Hematopoietic multipotent progenitor cell treated with erythropoietin and hydrocortisone succinate and interleukin-3 and kit ligand, for 6 days (in vitro differentiated cells): Measurements from ENCODE around the gene MICALL1.

Experiments used
- DNase-seq: peaks from one replicate; pipeline ENCODE4 v3.0.0-alpha.2; 2015

Gene MICALL1, protein sequence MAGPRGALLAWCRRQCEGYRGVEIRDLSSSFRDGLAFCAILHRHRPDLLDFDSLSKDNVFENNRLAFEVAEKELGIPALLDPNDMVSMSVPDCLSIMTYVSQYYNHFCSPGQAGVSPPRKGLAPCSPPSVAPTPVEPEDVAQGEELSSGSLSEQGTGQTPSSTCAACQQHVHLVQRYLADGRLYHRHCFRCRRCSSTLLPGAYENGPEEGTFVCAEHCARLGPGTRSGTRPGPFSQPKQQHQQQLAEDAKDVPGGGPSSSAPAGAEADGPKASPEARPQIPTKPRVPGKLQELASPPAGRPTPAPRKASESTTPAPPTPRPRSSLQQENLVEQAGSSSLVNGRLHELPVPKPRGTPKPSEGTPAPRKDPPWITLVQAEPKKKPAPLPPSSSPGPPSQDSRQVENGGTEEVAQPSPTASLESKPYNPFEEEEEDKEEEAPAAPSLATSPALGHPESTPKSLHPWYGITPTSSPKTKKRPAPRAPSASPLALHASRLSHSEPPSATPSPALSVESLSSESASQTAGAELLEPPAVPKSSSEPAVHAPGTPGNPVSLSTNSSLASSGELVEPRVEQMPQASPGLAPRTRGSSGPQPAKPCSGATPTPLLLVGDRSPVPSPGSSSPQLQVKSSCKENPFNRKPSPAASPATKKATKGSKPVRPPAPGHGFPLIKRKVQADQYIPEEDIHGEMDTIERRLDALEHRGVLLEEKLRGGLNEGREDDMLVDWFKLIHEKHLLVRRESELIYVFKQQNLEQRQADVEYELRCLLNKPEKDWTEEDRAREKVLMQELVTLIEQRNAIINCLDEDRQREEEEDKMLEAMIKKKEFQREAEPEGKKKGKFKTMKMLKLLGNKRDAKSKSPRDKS

DNA sequence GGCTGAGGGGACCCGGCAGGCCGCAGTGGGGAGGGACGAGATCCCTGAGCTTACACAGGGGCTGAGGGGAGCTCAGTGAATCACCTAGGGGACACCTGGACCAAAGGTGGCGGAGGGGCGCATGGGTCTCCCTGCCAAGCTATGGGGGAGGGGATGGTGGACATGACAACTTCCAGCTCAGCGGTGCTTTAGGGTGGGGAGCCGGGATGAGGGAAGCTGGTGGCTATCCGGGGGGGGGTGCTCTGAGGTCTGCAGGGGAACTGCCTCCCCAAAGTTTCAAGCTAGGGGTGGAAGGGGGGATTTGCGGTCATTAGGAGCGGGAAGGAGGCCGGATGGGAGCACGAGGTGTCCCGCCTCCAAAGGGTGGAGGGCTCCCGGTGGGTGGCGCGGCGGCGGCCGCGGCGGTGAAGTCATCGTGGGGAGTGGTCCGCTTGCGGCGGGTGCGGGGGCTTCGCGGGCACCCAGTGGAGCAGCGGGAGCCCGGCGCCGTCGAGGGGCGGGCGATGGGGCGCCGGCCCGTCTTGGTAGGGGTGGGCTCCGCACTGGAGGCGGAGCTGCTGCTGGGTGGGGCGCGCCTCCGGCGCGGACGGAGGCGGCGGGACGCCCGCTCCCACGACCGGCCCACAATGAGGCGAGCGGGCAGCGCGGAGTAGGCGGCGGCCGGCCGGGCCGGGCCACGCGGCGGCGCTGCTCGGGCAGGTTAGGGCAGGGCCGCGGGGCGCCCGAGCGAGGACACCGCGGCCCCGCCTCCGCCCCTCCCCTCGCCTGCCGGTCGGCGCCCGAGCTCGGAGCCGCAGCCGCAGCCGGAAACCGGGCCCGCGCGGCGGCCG lies at the start of gene MICALL1:
TSS of gene MICALL1 (plus strand) at position 764 of the 830 bp plus-strand sequence. CDS start 126 bp downstream, outside the sequence.
- DNase-seq, result peak; percentile 79

DNA sequence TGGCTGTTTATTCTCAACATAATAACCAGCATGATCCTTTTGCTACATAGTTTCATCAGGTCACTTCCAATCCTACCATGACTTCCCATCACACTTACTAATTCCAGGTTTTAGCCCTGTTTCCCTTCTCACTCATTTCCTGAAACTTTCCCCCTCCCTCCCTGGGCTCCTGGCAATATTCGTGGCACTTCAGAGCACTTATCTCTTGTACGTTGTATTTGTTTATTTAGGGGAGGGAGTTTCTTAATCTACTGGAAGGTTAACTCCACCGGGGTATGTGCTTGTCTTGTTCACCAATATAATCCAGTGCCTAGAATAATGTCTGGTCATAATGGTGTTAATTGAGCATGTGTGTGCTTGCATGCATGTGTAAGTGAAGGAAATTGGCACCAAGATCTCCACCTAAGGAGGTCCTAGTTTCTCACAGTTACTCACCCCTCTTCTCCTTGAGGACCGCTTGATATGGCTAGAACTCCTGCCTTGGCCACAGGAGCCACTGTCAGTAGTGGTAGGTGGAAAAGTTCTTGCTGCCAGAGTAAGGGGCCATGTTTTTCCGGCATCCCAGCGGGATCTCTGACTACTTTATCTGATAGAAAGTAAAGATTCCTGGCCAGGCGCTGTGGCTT lies 45.2 kb upstream of the MICALL1 start:
- DNase-seq, result no peak

DNA sequence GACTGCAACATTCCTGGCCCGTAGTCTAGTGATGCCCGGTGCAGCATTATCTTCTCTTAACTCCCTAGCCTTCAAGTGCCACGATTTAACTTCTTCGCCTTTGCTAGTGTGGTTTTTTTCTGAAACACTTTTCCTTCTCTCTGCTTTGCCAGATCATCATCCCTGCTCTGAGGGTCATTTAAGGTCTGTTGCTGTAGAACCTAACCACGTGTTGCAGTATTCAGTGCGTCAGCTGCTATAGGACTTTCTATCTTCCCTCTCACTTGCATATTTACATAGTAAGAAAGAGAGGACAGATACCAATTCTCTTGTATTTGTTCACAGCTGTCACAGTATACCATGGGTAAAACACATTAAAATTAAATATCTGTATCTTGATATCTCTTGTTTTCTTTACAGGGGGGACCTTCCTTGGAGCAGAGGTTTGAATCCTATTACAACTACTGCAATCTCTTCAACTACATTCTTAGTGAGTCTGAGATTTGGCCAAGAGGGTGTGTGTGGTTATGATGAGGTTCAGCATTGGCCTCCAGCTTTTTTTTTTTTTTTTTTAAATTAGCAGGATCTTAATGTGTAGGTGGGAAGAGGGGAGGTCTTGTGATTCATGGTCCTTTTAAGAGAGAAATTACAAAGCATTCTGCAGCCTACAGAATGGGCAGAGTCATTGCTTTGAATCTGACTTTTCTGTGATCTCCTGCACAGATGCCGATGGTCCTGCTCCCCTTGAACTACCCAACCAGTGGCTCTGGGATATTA lies 43.3 kb upstream of the MICALL1 start:
- DNase-seq, result no peak

DNA sequence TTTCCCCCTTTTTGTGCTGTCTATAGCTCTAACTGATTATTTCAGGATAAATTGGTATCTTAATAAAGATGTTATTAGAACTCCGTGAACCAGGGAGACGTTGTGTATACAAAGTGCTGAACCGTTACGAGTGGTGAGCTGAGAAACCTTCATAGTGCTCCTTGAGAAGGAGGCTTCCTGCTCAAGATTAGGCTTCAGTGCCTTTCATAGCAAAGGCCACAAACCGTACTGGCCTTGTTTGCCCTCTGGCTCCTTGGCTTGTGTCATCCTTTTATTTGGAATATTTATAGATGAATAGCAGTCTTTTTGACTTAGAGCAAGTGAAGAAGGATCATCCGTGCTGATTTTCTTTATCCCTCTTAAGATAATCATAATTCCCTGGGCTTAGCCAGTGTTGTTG lies 40.6 kb upstream of the MICALL1 start:
- no peak for DNase-seq

DNA sequence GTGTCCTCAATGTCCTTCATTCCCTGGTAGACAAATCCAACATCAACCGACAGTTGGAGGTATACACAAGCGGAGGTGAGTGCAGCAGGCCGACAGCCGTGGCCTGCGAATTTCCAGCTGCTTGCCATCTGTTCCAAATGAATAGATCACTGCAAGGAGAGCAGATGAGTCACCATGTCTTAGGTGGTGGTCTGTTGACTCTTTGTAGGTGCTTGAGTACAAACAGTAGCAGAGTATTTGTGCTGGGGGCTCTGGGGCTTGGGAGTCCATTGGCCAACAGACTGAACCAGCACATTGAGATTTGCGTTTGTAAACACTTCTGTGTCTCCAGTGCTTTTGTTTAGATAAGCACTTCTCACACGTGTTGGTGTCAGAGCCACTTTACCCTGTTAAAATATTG lies 35.8 kb upstream of the MICALL1 start:
- DNase-seq, result no peak

DNA sequence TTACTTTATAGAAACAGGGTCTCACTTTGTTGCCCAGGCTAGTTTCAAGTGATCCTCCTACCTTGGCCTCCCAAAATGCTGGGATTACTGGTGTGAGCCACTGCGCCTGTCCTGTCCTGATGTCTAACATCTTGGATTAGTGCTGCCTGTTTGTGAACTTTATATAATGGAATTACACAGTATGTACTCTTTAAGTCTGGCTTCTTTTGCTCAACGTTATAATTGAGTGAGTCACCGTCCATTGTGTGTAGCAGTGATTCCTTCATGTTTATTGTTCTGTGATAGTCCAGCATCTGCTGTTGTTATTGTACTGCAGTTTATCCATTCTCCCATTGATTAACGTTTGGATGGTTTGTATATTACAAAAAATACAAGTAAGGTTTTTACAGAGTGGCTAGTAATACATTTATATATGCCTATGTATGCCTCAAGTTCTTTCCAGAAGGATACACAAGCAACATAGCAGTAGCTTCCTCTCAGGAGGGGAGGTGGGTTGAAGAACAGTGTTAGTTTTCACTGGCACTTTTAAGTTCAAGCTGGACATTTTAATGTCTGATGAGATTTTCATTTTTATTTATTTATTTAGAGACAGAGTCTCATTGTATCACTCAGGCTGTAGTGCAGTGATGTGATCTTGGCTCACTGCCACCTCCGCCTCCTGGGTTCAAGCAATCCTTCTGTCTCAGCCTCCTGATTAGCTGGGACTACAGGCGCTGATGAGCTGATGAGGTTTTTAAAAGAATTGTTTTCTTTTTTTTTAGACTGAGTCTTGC lies 25.2 kb upstream of the MICALL1 start:
- no peak for DNase-seq

DNA sequence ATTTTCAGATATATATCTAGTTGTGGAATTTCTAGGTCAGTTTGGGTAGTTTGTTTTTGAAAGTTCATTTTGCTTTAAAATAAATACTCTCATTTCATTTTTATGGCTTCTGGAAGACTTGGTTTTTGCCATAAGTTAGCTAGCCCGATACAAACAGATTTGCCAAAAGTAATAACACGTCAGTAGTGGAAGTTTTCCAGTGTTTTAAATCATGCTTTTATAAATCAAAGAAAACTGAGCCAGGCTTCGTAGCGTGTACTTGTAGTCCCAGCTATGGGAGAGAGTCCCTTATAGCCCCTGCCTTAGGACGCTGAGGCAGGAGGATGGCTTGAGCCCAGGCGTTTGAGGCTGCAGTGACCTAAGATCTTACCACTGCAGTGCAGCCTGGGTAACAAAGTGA lies 21.7 kb upstream of the MICALL1 start:
- no peak for DNase-seq

DNA sequence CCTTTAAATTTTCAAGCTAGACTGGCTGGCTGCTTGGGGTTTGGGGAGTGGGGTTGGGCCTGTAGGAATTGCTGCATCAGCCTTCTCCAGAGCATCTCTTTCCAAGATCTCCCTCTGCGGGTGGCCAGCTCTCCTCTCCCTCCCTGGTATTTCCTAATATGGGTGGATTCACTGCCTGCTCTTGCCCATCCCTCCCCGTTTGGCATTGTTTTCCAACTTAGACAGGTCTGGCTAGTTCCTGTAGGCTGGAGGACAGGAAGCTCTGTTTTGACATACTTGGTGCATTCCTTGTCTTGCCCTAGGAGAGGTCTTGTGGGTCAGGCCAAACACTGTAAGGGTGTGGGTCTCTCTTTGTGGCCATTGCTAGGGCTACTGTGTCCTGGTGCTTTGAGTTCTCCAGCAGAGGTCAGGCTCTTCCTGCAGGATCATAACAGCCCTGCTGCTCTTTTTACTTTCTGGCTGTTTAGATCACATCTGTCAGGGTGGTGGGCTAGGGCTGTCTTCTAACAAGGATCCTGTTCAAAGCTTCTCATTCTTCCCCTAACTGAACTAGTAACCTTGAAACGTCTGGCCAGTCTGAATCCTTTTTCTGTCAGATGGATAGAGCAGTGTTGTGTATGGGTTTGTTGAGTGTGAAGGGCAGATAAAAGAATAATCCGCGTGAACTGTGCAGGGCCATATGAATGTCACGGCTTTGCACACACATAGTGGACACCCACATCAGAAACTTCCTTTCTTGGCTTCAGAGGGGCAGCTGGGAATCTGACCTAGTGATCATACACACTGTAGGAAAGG lies 18.3 kb upstream of the MICALL1 start:
- no peak for DNase-seq

DNA sequence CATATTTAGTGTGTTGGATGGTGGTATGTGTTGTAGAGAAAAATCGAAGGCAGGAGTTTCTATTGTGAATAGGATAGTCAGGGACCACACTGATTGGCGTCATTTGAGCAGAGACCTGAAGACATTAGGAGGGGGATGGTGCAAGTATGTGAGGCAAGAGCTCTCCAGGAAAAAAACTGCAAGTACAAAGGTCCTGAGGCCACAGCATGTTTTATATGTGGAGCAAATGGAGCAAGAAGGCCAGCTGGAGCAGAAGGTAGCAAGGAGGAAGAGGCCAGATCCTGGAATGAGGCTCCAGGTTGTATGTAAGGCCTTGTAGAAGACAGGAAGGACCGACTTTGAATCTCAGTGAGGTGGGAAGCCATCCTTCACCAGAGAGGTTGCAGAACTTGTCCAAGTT lies 14.2 kb upstream of the MICALL1 start:
- DNase-seq, result no peak

DNA sequence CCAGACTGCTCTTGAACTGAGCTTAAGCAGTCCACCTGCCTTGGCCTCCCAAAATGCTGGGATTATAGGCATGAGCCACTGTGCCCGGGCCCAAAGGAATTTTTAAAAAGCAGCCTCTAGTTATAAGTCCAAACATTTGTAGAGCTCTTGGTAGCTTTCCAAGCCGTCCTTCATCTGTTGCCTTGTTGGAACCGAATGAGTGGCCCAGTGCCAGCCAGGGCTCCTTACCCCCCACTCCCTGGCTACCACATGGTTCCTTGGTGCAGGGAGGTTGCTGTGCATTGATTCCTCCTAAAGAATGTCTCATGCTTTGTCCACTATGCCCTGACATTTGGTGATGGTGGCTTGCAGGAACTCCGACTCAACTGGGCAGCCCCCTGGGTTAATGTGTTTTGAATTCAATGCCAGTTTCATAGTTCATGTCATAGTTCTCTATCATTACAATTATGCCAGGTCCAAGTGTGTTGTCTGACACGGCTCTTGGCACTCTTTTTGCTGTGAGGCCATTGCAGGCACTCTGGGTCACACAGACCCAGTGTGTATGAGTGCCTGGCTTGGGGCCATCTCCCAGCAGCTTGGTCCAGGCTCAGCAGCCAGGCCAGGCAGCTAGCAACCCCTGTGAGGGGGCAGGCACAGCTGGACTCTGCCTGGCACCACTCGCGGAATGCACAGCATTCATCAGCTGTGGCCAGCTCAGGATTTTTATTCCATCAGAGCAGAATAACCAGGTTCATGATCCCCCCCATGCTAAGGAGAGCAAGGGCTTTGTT lies 13.3 kb upstream of the MICALL1 start:
- DNase-seq, result no peak

DNA sequence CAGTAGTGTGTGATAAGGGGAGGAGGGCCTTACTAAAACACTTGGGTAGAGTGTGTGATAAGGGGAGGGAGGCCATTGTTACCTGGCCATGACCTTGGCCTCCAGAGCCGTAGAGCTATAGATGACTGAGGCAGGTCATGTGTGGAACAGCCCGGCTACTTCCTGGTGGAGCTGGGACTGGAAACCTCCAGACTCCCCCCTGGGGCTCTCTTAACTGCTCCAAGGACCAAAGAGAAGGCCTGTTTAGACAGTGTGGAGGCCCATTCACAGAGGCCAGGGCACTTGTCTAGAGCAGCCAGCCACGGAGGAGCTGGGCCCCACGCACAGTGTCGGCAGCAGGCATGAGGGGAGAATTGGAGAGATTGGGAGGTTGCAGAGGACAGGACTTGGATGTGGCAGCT lies 12.5 kb upstream of the MICALL1 start:
- no peak for DNase-seq

DNA sequence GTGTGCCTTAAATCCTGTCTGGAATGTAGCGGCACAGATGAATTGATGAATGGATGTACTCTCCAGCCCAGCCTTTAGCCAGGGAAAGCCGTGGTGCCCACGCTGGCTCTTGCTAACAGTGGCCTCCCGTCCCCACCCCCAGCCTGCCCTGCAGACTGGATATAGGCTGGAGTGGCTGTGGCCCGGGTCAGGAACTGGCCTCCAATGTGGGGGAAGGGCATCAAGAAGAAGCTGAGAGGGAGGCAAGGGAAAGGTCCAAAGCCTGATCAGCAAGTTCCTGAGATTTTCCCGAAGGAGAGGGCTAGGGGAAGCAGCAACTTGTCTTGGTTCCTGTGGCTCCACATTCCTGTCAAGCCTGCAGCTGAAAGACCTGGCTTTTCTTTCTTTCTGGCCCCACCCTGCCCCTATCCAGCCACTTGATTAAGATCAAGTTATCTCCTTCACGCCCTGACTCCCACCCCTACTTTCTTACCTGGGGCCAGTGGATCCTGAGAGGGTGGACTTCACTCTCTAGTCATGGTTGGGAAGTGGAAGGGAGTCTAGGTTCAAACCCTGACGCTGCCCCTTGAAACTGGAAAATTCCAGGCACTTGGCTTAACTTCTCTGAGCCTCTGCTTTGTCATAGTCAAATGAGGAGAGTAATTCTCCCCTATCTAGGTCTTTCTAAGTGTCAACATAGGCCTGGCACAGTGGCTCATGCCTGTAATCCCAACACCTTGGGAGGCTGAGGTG lies 11.0 kb upstream of the MICALL1 start:
- no peak for DNase-seq

DNA sequence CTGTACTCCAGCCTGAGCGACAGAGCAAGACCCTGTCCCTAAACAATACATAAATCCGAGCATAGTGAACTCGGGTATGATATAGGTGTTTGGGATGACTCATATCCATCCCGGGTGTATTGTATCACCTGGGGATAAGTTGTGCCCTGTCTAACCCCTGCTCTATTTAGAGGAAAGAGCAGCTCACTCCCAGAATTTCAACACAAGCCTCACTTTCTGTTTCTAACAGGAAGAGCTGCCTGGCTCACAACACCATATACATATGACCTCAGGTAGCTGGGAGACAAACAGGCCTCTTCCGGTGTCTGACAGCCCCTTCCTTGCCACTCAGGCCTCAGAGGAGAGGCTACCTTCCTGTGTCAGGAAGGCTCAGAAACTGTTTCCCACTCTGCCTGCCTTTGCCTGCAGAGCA lies 9.9 kb upstream of the MICALL1 start:
- DNase-seq, result peak; percentile 38

DNA sequence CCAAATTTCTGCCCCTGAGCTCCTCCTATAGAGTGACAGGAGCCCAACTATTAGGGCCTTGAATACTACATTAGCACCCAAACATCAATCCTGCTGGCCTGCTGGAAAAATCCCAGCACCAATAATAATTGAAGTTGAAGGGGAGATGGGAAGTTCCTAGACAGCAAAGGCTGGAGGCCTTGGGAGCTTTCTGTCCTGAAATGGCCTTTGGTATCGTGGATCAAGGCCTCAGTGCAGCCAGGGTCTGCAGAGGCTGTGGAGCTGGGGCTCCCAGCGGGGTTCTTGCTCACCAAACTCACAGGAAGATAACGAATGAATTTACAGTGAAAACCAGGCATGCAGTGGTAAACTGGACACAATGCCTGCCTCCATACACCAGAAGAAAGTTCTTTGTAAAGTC lies 9.2 kb upstream of the MICALL1 start:
- DNase-seq, result no peak

DNA sequence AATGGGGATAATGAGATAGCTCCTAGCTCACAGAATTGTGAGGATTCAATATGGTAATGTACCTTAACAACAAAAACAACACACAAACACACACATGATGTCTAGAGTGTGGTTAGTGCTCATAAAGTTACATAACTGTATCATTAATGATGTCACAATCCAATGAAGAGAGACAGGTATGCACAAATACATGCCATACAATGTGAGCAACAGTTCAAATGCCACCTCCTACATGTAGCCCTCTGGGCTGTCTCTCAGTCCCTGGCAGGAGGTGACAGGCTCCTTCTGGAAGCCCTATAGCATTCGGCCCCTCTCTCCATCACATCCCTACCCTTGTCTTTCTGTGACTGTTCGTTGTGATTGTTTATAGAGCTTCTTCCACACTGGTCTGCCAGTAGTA lies 8.3 kb upstream of the MICALL1 start:
- DNase-seq, result no peak

DNA sequence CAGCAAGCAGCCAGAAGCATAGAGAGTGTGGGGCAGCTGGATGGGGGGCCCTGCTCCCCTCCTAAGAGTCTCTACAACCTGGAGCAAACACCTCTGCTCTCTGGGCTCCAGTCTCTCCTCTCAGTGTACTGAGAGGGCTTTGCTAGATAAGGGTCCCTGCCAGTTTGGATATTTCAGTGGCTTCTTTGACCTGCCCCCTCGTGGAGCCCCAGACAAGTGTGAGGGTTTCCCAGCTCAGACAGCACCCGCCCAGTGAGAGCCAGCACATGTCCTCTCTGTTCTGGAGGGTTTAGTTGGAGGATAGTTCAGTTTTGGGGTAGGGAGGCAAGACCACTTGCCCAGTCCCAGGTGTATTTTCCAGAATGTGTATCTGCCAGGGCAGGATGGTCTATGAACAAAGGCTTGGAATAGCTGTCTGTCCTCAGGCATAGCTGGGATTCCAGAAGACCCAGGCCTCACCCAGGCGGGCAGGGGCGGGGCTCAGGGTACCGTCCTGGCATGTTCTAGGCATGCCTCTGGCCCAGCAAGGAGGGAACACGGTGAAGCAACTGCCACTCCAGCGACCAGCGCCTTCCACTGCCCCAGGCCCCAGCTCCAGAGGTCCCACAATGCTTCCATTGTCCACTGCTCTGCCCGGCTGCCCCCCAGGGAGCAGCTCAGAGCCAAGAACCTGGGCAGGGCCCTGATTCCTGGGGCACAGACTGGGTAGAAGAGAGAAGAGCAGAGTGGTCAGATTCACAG lies 7.5 kb upstream of the MICALL1 start:
- DNase-seq, result peak; percentile 45

DNA sequence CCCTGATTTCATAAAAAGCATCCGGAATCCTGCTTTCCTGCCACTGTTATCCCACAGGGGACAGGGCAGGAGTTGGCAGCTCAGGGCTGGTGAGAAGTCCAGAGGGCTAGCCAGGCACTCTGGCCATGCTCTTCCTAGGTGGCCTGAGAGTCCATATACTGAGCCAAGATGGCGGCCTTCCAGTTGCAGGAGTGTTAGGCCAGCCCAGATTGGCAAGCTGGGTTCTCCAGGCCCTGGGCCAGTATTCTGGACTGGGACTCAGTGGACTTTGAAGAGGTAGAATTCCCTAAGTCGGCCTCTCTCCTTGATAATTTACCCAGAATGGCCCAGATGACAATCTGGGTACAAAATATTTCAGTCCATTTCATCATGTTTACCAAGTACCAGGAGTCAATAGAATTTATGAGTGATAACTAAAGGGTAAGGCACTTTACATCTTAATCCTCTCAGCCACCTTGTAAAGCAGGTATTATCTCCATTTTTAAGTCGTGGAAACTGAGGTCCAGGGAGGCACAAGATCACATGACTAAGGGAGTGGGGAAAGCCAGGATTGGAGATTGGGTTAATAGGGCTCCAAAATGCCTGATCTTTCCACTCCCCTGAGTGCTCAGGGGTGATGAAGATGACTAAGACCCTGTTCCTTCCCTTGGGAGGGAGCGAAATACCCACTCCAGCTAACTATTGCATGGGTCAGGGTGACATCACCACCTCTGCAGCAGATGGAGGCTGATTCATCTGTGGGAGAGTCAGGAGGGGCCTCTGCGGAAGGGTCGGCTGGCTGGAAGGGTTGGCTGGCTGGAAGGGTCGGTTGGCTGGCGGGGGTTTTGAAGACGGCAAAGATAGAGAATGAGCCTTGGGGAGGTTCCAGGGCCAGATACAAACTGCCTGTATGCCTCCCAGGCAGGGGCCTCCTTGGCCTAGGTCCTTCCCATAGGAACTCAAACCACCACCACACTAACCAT lies 1.2 kb upstream of the MICALL1 start:
- DNase-seq, result no peak
